ENCODE measurements around the gene NTRK1.
A peak's percentile ranks its signal among the peaks of the same experiment; 100 is the strongest.

NTRK1 gene

DNA sequence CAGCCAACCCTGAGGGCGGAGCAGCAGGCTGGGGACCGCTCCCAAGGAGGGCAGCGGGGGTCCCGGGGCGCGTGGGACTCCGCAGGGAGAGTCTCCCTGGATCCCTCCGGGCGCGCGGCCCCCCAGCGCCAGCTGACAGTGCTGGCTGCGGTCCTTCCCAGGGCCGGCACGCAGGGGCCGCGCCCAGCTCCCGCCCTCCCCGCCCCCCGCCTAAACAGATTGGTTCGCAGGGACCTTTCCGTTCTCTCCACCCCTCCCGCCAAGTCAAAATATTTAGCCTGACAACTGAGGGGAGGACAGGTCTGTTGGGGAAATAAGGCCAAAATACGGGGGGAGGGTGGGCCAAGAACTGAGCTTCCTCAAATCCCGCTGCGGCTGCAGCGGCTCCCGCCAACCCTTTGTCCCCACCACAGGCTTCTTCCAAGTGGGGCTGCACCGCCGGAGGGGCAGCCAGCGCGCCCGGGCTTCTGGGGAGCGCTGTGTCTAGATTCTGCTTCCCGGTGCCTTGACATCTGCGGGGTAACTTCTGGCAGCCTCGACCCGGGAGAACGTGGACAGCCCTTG lies 1.6 kb upstream of the NTRK1 start, which contains the start of gene INSRR:
Gene INSRR, minus strand, starts transcription at position 159 of the 564 bp plus-strand sequence. CDS start 496 bp downstream, outside the sequence.
- DNase-seq, result no peak

DNA sequence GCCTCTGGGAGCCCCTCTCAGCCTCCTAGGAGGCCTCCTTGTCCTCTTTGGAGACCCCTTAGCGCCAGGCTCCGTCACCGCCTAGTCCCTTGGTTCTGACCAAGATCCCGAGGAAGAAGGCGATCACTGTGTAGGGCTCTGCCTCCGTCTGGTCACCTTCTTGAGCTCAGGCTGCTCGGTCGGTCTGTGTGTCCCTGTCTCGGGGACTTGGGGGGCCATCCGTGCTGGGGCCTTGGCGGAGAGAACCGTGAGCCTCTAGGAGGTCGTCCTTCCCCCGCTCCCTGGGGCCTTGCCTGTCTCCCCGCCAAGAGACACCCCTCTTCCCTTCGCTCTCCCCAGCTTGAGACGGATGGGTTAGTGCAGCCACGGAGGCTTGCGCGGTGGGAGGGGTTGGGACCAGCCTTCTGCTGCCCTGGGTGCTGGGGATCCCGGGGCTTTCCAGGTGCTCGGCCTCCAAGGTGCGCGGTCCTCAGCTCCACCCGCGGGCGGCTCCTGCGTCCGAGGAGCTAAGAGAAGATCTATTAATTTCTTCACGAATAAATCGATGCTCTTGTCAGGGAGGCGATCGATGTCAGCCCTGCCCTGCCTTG lies 1.0 kb upstream of the NTRK1 start:
- no peak for DNase-seq

DNA sequence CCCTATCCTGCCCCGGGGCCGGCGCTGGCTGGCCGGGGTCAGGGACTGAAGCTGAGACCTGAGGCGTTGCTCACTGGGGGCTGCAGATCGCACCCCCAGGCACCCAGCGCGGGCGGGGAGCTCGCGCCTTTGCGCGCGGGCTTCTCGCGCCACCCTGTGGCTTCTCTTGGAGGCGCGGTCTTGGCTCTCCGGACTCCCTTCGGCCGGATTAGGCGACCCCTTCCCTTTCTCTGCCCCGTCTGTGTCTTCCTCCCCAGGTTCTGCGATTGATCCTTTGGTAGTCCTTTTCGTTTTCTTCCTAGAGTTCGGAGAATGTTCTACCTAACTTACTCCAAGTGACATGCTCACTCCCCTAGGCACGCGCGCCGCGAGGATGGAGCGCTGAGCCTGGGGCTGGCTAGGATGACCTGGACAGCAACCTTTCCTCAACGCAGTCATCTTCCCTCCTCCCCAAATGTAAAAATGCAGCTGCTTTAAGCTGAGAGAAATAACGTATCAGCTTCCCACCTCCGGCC lies 495 bp upstream of the NTRK1 start:
- DNase-seq, result peak; percentile 52

DNA sequence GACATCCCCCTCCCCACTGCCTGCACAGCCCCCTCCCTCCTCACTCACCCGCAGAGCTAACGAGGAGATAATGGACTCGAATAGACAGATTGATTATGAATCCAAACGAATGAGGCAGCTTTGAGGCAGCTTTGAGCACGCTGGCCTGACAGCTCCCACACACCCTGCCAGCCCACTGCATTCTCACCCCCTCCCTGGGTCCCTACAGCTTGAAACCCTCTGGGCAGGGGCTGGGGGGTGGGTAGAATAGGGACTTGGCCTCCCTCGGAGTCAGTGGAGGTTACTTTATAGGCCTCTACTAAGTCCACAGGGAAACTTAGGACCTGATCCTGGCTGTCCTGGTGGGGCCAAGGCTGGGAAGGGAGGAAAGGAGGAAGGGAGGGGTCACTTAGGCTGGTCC lies 1.9 kb downstream of the NTRK1 start:
- no peak for DNase-seq

DNA sequence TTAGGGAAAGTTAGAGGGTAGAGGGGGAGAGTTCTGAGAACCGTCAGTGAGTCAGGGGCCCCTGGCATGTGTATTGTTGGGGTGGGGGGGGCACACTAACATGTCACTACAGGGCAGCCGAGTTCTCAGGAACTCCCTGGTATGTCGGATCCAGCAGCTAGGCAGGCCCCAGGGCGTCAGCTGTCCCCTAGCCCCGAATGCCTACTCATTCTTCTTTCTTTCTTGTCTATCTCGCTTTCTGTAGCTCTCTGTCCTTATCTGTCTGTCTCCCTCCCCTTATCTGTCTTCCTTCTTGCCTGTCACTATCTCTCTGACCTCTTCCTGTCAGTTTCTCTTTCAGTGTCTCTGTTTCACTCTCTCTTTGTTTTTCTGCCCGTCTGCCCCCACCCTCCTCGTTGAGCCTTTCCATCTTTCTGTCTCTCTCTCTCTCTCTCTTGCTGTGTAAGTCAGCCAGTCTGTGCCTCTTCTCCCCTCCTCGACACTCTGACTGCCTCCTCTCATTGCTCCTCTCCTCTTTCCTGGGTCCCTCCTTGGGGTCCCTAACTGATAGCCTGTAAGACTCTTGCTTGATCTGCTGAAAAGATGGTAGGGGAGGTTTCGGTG lies 2.4 kb downstream of the NTRK1 start:
- no peak for DNase-seq

DNA sequence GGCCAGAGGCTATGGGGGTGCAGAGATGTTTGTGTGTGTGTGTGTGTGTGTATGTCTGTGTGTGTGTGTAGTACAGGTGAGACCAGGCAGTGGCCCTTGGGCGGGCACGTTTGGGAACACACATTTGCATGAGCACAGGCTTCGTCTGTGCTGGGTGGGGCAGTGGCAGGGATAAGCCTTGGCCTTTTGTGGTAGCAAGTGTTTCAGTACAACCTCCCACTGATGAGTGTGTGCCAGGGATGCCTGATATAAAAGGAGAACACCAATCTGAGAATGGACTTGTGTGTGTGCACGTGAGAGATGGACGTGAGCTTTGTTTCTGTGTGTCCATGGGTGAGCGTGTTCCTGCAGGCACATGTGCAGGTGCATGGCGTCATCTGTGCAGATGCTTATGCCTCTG lies 3.0 kb downstream of the NTRK1 start:
- no peak for DNase-seq

DNA sequence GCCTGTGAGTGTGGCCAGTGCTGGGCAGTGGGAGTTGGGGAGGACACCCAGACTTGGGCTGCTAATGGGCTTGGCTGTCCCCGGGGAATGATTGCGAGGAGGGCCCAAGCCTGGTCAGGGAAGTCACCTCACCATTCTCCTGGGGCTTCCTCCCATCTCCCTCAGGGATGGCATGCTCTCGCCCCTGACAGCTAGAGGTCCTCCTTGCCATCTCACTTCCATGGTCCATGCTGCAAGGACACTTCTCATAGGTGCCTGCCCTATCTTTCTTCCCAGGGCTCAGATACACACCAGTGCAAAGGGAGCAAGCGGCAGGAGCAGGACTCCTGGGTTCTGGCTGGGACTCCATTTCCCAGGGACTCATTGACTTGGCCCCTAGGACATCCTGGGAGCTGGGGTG lies 4.1 kb downstream of the NTRK1 start:
- DNase-seq, result no peak

DNA sequence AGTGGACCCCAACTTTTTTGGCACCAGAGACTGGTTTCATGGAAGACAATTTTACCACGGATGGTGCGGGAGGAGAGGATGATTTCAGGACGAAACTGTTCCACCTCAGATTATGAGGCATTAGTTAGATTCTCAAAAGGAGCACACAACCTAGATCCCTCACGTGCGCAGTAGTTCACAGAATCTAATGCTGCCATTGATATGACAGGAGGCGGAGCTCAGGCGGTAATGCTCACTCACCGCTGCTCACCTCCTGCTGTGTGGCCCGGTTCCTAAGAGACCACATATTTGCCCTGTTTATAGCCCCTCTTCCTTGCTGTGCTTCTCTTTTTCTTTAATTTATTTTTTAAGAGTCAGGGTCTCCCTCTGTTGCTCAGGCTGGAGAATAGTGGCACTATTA lies 4.6 kb downstream of the NTRK1 start:
- no peak for DNase-seq

DNA sequence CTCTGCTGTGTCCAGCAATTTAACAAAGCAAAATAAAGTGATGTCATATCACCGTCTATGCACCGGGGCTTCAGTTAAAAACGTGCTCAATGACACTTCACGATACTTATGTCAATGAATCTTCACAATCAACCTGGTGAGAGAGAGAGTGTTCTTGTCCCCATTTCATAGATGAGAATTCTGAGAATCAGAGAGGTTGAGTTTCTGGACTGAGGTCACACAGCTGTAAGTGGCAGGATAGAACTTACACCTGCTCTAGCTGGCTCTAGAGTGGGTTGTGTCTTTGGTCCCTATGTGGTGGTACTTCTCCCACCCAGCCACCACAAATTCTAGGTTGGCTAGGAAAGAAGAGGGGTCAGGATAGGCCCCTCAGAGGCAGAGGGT lies 5.2 kb downstream of the NTRK1 start:
- DNase-seq, result no peak

DNA sequence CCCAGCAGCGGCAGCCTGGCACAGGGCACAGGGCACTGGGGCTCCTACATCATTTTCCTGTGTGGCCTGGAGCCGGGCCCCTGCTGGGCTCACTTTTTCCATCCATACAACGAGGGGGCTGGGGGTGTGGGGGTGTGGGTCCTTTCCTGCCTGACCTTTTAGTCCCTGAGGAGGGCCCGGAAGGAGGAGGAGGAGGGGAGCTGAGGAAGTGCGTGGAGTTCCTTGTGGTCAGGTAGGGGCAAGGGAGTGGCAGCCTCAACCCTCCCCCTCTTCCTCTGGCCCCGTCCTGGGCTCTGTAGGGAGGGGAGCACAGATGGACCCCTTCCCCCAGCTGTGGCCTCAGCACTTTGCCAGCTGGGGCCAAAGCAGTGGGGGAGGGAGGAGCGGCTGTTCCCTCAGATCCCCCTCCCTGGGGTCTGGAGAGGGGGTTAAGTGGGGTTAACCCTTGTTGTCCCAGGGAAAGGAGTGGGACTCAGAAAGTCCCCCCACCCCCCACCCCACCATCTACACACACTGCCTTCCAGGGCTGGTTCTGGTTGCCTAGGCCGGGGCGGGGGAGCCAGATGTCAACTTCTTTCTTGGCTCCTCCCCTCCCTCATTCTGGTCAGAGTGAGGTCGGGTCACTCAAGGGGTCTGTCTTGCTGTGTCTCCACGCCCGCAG lies 5.7 kb downstream of the NTRK1 start:
- DNase-seq, result no peak

DNA sequence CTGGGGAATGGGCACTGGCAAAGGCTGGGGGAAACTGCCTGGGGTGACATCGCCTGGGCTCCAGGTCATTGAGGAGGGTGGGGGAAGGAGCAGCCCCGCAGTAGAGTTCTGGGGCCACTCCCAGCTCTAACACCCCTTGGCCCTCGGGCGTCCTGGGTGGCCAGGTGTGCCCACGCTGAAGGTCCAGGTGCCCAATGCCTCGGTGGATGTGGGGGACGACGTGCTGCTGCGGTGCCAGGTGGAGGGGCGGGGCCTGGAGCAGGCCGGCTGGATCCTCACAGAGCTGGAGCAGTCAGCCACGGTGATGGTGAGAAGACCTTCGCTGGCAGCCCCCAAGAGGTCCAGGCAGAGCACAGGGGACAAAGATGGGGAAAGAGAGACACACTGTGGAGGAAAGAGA lies 7.7 kb downstream of the NTRK1 start:
- DNase-seq, result no peak

DNA sequence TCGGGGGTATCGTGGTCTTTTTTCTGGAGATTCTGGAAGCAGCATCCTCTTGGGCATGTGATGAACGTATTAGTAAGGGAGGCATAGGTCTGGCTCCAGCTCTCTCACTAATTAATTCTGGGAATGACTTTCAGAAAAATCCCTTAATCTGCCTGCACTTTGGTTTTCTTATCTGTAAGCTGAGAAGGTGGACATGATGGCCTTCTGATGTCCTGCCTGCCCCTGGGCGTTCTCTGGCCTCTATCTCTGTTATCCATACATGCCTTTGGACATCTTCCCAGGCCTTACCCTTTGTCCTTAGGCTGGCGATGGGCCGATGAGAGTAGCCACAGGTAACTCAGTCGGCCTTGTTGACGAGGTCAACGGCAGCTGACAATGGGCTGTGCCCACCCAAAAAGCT lies 8.8 kb downstream of the NTRK1 start:
- DNase-seq, result no peak

DNA sequence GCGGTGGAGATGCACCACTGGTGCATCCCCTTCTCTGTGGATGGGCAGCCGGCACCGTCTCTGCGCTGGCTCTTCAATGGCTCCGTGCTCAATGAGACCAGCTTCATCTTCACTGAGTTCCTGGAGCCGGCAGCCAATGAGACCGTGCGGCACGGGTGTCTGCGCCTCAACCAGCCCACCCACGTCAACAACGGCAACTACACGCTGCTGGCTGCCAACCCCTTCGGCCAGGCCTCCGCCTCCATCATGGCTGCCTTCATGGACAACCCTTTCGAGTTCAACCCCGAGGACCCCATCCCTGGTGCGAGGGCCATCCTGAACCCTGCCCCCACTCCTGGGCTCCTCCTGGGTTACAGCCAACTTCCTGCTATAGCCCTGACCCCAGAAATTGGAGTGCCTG lies 13.0 kb downstream of the NTRK1 start:
- DNase-seq, result no peak

DNA sequence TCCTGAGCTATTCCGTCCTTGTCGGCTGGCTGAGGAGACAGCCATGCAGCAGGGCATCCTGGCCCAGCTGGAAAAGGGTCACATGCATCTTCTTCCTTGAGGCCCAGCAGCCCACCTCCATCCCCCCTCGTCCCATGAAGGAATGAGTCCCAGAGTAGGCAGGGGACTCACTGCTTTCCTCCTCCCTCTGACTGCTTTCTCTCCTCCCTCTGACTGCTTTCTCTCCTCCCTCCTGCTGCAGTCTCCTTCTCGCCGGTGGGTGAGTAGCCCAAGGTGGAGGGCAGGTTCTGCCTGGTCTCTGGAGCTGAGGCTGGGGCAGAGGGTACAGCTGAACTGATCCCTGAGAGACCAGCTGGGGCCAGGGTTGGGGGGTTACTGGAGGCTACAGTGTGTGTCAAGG lies 13.5 kb downstream of the NTRK1 start:
- DNase-seq, result no peak

DNA sequence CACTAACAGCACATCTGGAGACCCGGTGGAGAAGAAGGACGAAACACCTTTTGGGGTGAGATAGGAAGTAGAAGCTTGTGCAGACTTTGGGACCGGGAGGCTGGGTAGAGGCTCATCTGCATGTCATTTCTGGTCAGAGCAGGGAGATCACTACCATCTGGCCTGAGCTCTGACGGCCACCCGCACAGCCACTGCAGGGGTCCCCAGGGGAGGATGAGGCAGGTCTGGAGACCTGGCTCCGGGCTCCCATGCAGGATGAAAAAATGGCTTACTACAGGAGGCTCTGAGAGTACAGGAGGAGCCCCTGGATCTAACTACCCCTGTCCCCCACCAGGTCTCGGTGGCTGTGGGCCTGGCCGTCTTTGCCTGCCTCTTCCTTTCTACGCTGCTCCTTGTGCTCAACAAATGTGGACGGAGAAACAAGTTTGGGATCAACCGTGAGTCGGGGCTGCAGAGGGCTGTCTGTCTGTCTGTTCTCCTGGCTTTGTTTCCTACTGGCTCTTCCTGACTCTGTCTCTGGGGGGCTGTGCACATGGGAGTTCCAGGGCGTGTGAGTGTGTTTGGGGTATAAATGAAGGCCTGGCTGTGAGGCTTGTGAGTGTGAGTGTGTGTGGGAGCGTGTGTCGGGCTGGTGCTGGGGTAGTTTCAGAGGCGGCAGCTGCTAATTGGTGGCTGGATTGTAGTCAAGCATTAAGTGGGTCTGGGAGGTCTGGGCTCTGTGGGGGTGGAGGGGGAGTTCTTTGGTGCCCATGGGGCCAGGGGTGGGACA lies 14.1 kb downstream of the NTRK1 start:
- no peak for DNase-seq

DNA sequence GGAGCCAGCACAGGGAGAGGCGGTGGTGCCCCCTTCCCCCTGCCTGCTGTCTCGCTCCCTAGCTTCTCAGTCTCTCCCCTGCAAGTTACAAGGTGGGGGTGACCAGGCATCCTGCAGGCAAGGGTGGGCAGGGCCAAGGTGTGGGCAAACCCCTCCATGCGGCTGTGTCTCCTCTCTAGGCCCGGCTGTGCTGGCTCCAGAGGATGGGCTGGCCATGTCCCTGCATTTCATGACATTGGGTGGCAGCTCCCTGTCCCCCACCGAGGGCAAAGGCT lies 14.6 kb downstream of the NTRK1 start:
- DNase-seq, result no peak

DNA sequence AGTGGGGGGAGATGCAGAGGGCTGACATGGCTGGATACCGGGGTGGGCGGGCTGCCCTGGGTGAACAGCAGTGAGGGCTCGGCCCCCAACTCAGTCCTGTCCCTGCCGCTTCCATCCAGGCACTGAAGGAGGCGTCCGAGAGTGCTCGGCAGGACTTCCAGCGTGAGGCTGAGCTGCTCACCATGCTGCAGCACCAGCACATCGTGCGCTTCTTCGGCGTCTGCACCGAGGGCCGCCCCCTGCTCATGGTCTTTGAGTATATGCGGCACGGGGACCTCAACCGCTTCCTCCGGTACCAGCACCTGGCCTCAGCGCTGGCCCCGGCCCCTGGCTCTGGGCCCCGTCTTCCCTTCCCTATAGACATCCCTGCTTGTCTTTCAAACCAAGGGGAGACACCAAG lies 15.6 kb downstream of the NTRK1 start:
- DNase-seq, result no peak

DNA sequence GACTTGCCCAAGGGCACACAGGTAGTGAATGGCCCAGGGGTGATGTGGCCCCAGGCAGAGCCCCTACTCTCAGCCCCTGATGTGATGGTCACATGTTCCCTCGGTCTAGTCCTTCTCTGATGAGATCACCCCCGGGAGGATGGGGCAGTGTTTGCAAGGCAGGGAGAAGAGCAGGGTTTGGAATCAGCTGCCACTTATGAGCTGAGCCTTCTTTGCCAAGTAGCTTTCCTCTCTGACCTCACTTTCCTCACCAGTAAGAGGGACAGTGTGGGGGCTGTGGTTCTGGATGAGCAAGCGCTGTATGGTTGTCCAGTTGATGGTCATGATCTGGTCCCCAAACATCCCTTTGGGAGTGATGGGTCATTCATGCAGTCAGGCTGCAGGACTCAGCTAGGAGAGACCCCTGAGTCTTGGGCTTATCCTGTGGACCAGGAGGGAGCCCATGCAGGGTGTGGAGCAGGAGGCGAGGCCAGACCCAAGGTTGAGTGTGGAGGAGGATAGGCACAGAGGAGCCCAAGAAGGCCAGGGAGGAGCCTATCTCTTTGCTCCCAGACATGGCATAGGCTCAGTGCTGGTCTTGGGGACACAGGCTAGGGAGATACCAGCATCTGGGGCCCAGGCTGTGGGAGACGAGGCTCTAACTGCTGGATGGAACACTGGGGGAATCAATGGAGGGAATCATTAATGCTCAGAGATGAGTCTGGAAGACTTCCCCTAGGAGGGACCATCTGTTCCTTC lies 16.9 kb downstream of the NTRK1 start:
- no peak for DNase-seq

DNA sequence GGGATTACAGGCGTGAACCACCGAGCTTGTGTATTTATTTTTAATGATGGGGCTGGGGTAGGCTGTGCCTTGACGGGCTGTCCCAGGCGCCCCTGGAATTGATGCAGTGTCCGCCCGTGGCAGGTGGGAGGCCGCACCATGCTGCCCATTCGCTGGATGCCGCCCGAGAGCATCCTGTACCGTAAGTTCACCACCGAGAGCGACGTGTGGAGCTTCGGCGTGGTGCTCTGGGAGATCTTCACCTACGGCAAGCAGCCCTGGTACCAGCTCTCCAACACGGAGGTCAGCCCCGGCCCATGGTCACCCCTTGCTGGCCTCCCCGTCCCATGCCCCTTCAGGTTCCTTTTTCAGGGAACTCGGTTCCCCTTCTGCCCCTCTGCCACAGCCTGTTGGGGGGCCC lies 19.2 kb downstream of the NTRK1 start:
- DNase-seq, result no peak

DNA sequence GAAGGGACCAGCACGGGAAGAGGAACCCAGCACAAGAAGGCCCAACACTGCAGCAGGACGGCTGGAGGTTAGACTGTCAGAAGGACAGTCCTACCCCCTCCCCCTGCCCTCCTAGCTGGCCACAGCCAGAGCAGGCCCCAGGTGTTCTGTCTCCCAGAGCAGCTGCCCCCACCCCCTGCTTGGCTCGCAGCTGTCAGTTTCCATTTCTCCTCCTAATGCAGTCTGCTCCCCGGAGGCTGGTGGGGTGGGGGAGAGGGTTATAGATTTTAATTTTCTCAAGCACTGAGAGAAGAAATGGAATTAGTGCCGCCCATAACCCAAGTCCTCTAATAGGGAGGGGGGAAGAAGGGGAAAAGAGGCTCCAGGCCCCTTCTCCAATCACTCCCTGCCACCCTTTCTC lies 19.8 kb downstream of the NTRK1 start:
- DNase-seq, result no peak

DNA sequence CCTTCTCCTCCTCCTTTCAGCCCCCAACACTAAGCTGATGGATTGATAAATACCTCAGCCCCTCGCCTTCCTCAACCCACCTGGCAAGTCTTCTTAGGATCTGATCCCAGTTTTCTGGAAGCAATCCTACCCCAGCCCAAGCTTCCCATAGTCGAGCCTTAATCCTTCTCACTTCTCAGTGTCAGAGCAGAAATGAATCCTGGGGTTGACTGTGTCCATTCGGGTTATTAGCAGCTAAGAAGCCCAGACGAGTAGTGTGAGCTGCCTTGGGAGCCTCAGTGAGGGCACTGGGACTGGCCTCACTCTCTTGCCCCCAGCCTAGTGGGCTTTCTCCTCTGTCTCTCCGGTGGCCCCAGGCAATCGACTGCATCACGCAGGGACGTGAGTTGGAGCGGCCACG lies 20.4 kb downstream of the NTRK1 start:
- DNase-seq, result no peak

DNA sequence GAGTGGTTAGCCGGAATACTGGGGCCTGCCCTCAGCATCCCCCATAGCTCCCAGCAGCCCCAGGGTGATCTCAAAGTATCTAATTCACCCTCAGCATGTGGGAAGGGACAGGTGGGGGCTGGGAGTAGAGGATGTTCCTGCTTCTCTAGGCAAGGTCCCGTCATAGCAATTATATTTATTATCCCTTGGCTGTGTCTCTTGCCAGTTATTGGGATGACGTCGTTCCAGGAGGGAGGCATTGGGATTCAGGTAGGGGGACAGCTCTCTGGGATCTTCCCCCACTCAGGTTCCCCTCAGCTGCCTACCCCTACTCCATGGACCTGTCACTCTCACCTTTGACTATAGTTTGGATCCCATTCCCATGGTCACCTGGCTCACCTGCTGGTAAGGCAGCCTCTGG lies 21.0 kb downstream of the NTRK1 start:
- no peak for DNase-seq

DNA sequence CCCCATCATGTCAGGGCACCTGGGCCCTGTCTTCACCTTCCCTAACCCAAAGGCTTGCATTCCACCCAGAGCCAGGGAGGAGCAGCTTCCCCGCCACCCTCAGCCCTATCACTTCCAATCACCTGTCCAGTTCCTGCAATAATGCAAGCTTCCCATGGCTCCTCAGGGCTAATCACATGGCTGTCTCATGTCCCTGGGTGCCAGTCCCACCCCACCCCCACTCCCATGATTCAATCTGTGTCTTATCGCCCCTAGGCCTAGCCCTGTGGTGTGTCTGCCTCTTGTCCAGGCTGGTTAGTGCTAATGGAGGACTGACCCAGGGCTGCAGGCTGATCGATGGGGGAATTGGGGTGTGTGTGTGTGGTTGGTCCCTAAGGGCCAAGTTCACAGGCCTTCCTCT lies 21.9 kb downstream of the NTRK1 start:
- no peak for DNase-seq

Data from KG1 (cell line).